Endothelial cell of umbilical vein (primary cell): ENCODE results near the gene CAMKMT. TPM values are rescaled to one million over a fixed set of nuclear protein-coding genes. Genes with fewer than 3 reads are reported as not detected.

Source experiments
- BruUV-seq: library from RNA; stranded (reverse); fragments of 400-500 nt; replicated peaks from 2 replicates; lab custom pipeline; 2021; lab: Mats Ljungman, UMichigan
- CTCF ChIA-PET: fragments of 300-600, 350-600 bp; sonication (Branson Sonifier 250); formaldehyde crosslinking; loops from one replicate; lab custom pipeline; 2021; ENCODE audit warnings: antibody characterized with exemption, inconsistent platforms; lab: Charles Lee
- POLR2A ChIA-PET: fragments of 300-600, 350-600 bp; sonication (Branson Sonifier 250); formaldehyde crosslinking; loops from one replicate; lab custom pipeline; 2021; ENCODE audit warnings: antibody characterized with exemption, inconsistent platforms; lab: Charles Lee
- DNase-seq: peaks from one replicate; pipeline ENCODE4 v3.0.0-alpha.2; 2011; ENCODE audit warnings: low read depth, low spot score
- FAIRE-seq: peaks from 2 replicates; lab custom pipeline; 2011; peaks lifted over from hg19 to GRCh38; lab: Jason Lieb, UNC
- H2AFZ ChIP-seq: 2 replicates; pipeline ENCODE4 v1.6.0; 2012; ENCODE audit warnings: low read depth, low read length, control low read depth, inconsistent platforms
- H3K27ac ChIP-seq: 2 replicates; pipeline ENCODE4 v1.5.1; 2011; ENCODE audit warnings: low read depth, mild to moderate bottlenecking, control low read depth, low read length, moderate library complexity; ENCODE audit not compliant: insufficient read depth
- H3K27me3 ChIP-seq, 2 experiments: 2 replicates each; pipeline versions ENCODE4 v1.6.0 to v1.6.1; 2011; ENCODE audit warnings: low read length in 2 of 2, mixed read lengths in 1 of 2; ENCODE audit not compliant: control insufficient read depth in 2 of 2, insufficient read depth in 2 of 2
- H3K36me3 ChIP-seq, 2 experiments: 2 replicates in 1 of 2; 3 replicates in 1 of 2; pipeline ENCODE4 v1.5.1; 2011; ENCODE audit warnings: low read length in 2 of 2, mild to moderate bottlenecking in 1 of 2, moderate library complexity in 1 of 2; ENCODE audit not compliant: control insufficient read depth in 2 of 2, insufficient read depth in 2 of 2; ENCODE audit errors: extremely low read depth in 1 of 2
- H3K4me1 ChIP-seq: 3 replicates; pipeline ENCODE4 v1.5.1; 2011; ENCODE audit warnings: mild to moderate bottlenecking, low read length; ENCODE audit not compliant: control insufficient read depth, insufficient read depth; ENCODE audit errors: extremely low read depth
- H3K4me2 ChIP-seq: 2 replicates; pipeline ENCODE4 v1.6.1; 2011; ENCODE audit warnings: low read length, control low read depth, mixed read lengths; ENCODE audit not compliant: insufficient read depth
- H3K4me3 ChIP-seq, 3 experiments: fragments of 200-600 bp in 1 of 3; sonication (generic), shearing (Covaris generic) in 1 of 3; replicated peaks in 1 of 3; 2 replicates each; pipeline ENCODE4 v1.5.1; 2011 to 2016; ENCODE audit warnings: control low read depth in 3 of 3, low read length in 3 of 3, mild to moderate bottlenecking in 2 of 3, inconsistent platforms in 1 of 3, low read depth in 1 of 3, moderate library complexity in 1 of 3; ENCODE audit not compliant: insufficient read depth in 1 of 3
- H3K79me2 ChIP-seq: 2 replicates; pipeline ENCODE4 v1.6.0; 2012; ENCODE audit warnings: low read length, inconsistent platforms; ENCODE audit not compliant: control insufficient read depth, insufficient read depth
- H3K9ac ChIP-seq: replicated peaks from 2 replicates; pipeline ENCODE3; 2011; ENCODE audit warnings: low read length, control low read depth; ENCODE audit not compliant: insufficient read depth; ENCODE audit errors: extremely low read depth
- H3K9me1 ChIP-seq: replicated peaks from 3 replicates; pipeline ENCODE4 v1.6.0; 2011; ENCODE audit warnings: mild to moderate bottlenecking, low read length; ENCODE audit not compliant: control insufficient read depth, insufficient read depth; ENCODE audit errors: extremely low read depth
- H3K9me3 ChIP-seq: replicated peaks from 2 replicates; pipeline ENCODE4 v1.5.1; 2012; ENCODE audit warnings: low read length, inconsistent platforms; ENCODE audit not compliant: control insufficient read depth, insufficient read depth
- H4K20me1 ChIP-seq: replicated peaks from 2 replicates; pipeline ENCODE3; 2011; ENCODE audit warnings: mild to moderate bottlenecking, low read length; ENCODE audit not compliant: control insufficient read depth, insufficient read depth; ENCODE audit errors: extremely low read depth
- CTCF ChIP-seq, 2 donors: IDR thresholded peaks; 1 replicate in 1 of 2; 2 replicates in 1 of 2; pipeline ENCODE4 v1.5.1; 2011; ENCODE audit warnings: low read length in 2 of 2, mild to moderate bottlenecking in 2 of 2, moderate library complexity in 2 of 2, control low read depth in 1 of 2, inconsistent platforms in 1 of 2, low read depth in 1 of 2; ENCODE audit not compliant: insufficient read depth in 1 of 2; ENCODE audit errors: extremely low read depth in 1 of 2
- EZH2 ChIP-seq: IDR thresholded peaks from 2 replicates; pipeline ENCODE4 v1.6.1; 2012; ENCODE audit warnings: borderline replicate concordance, low read depth, mild to moderate bottlenecking, moderate library complexity, low read length, inconsistent platforms; ENCODE audit not compliant: severe bottlenecking
- FOS ChIP-seq: IDR thresholded peaks from 2 replicates; pipeline ENCODE4 v1.6.1; 2011; ENCODE audit warnings: mild to moderate bottlenecking, low read length, moderate library complexity, borderline replicate concordance; ENCODE audit not compliant: insufficient read depth
- GATA2 ChIP-seq: IDR thresholded peaks from 2 replicates; pipeline ENCODE4 v1.7.0; 2011; ENCODE audit warnings: low read depth, mild to moderate bottlenecking, moderate library complexity, mixed read lengths, low read length; ENCODE audit not compliant: insufficient read length, insufficient read depth
- JUN ChIP-seq: IDR thresholded peaks from 2 replicates; pipeline ENCODE4 v1.6.1; 2011; ENCODE audit warnings: borderline replicate concordance, low read depth; ENCODE audit not compliant: insufficient read length, insufficient read depth
- MYC ChIP-seq: IDR thresholded peaks from one replicate; pipeline ENCODE4 v1.6.1; 2011; ENCODE audit warnings: mild to moderate bottlenecking, low read depth, low read length
- POLR2A ChIP-seq: IDR thresholded peaks from 2 replicates; pipeline ENCODE4 v1.6.1; 2012; ENCODE audit warnings: low read depth, mild to moderate bottlenecking, control low read depth, low read length
- POLR2AphosphoS5 ChIP-seq: IDR thresholded peaks from 2 replicates; pipeline ENCODE4 v1.6.1; 2012; ENCODE audit warnings: low read depth, mild to moderate bottlenecking, control low read depth, low read length, moderate library complexity; ENCODE audit not compliant: insufficient read depth
- dilution Hi-C: fragments of 300-500 bp; cut with MboI; formaldehyde crosslinking; loops from one replicate; pipeline ENCODE4 v1.15.0; 2019; ENCODE audit warnings: low sequenced_read_pairs; ENCODE audit not compliant: extremely low pct_ligation_motif_present
- intact Hi-C: fragments of 100-400 bp; cut with micrococcal nuclease; formaldehyde crosslinking; loops from one replicate; pipeline ENCODE4 v1.10.0; 2022
- polyA plus RNA-seq, 4 experiments: library from polyadenylated mRNA; depleted of rRNA in 3 of 4; stranded (reverse) in 3 of 4; unstranded in 1 of 4; fragments of >200 nt; gene quantifications; 2 replicates each; pipeline versions ENCODE4 v1.2.1 to v1.2.3, GENCODE V29; 2011 to 2012; ENCODE audit warnings: missing spikeins in 1 of 4
- total RNA-seq: library from RNA; stranded (reverse); gene quantifications from 2 replicates; pipeline ENCODE4 v1.2.3, GENCODE V29; 2021
- TF ChIP-seq, protein P1 (sequence below): IDR thresholded peaks from 2 replicates; pipeline ENCODE4 v1.6.1; 2011; ENCODE audit not compliant: insufficient read depth, insufficient read length

The CAMKMT gene
- total and polyA plus RNA-seq, 2 donors (not counting 3 experiments of a cell fraction or from before 2014, with no cell fraction given), result 4.1 to 10.7 TPM

DNA sequence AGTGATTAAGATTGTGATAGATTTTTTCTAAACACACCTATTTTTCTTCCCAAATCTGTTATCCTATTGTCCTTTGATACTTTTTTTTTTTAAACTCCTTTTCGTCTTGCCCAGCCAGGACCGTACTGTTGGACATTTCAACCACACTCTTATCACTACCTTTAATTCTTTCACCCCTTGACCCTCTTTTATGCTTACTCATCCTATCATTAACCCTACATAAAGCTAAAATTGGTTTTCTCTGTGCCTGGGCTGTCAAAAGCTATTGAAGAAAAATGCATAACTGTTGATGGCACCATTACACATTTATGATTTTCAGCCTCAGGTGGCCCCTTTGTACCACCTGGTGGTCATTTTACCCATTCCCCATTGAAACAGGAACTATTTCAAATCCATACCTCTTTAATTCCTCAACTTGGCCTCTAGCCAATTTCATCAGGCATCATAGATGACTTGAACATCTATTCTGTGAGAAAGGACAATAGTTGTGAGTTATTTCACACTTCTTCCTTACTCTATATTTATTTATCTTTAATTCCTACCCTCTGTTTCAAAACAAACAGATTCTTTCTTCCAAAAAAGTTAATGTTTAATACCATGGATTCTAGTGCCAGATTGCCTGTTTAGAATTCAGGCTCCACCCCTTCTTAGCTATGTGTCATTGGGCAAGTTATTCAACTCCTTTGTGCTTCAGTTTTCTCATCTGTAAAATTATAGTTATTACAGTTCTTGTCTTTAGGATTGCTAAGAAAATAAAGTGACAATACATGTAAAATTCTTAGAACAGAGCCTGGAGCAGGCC, 258.6 kb downstream of the CAMKMT start:
- Histone ChIP-seq H3K27me3 (no peaks in the 10 kb centered on the region), H3K9me1 (no peaks in the 10 kb centered on the region), H3K79me2 (no peaks in the 10 kb centered on the region), H3K4me2 (no peak overlapping the region), H3K36me3 (no peaks in the 10 kb centered on the region), H4K20me1 (no peaks in the 10 kb centered on the region), H2AFZ (no peak overlapping the region), H3K4me1 (no peaks in the 10 kb centered on the region), H3K4me3 (no peak overlapping the region), H3K9me3 (no peaks in the 10 kb centered on the region), H3K9ac (no peak overlapping the region), H3K27ac (no peak overlapping the region)
- FAIRE-seq (no peak), DNase-seq (no peak)
- POLR2A ChIA-PET, result no interaction called here
- TF ChIP-seq POLR2AphosphoS5 (no peak), EZH2 (no peak), POLR2A (no peak), CTCF (IDR thresholded peaks at IDR 0.05; ENCODE audit: extremely low read depth in 1 of 2, insufficient read depth in 1 of 2, low read depth in 1 of 2, low read length in 2 of 2) (no peak), JUN (no peak), FOS (no peak), MYC (no peak), GATA2 (no peak)
- TF ChIP-seq, protein P1, sequence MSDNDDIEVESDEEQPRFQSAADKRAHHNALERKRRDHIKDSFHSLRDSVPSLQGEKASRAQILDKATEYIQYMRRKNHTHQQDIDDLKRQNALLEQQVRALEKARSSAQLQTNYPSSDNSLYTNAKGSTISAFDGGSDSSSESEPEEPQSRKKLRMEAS, result no peak
- intact Hi-C loops, result no loop called here
- BruUV-seq, result no TSS peak
- CTCF ChIA-PET, result interaction anchor here (1.2 to 1.6 kb wide), 2 partner anchors 15 to 141 kb away, joined by 4 read pairs; no protein-coding TSS in a partner anchor
- dilution Hi-C loops, result no loop called here
